SU-DHL-6 (cell line): ENCODE measurements around the gene KCNK13.
"Not testable (repeated sequence)": the region's sequence is repeated elsewhere in the genome, so short reads cannot be mapped to it uniquely, and the experiment has no call there.

ENCODE experiments used
- H2AFZ ChIP-seq: fragments of 200-600 bp; sonication (generic); 2 replicates; pipeline ENCODE4 v1.6.1; 2014; ENCODE audit warnings: low read depth, mild to moderate bottlenecking, moderate library complexity, mixed read lengths, antibody characterized with exemption, low read length; ENCODE audit not compliant: severe bottlenecking
- H3F3A ChIP-seq: fragments of 200-600 bp; shearing (Covaris generic); 2 replicates; pipeline ENCODE4 v1.6.0; 2016; ENCODE audit warnings: antibody characterized with exemption, mild to moderate bottlenecking; ENCODE audit not compliant: insufficient read depth
- H3K27ac ChIP-seq: fragments of 200-600 bp; sonication (generic); 2 replicates; pipeline ENCODE4 v1.5.1; 2016; ENCODE audit warnings: low read depth, mild to moderate bottlenecking, low read length, moderate library complexity, mixed read lengths
- H3K27me3 ChIP-seq: fragments of 200-600 bp; sonication (generic), shearing (Covaris generic); 2 replicates; pipeline ENCODE4 v1.6.0; 2014; ENCODE audit warnings: mild to moderate bottlenecking, low read length
- H3K36me3 ChIP-seq: fragments of 200-600 bp; sonication (generic); 2 replicates; pipeline ENCODE4 v1.6.1; 2014; ENCODE audit warnings: mild to moderate bottlenecking, low read length, mixed read lengths
- H3K4me2 ChIP-seq: fragments of 300-600, 200-600 bp; shearing (Covaris generic), sonication (generic); 2 replicates; pipeline ENCODE4 v1.6.0; 2014; ENCODE audit warnings: low read length, low read depth, mild to moderate bottlenecking; ENCODE audit not compliant: poor library complexity, severe bottlenecking
- H3K4me3 ChIP-seq: fragments of 200-600 bp; sonication (generic); 2 replicates; pipeline ENCODE4 v1.5.1; 2014; ENCODE audit warnings: antibody characterized with exemption, low read length, mild to moderate bottlenecking, mixed read lengths; ENCODE audit not compliant: insufficient read depth, poor library complexity, severe bottlenecking
- H3K79me2 ChIP-seq: fragments of 200-600 bp; sonication (generic); 2 replicates; pipeline ENCODE4 v1.6.1; 2014; ENCODE audit warnings: mild to moderate bottlenecking, low read length, moderate library complexity; ENCODE audit not compliant: insufficient read depth
- H3K9ac ChIP-seq: fragments of 200-600 bp; sonication (generic); 2 replicates; pipeline ENCODE4 v1.7.0; 2014; ENCODE audit warnings: mild to moderate bottlenecking, low read length
- H3K9me2 ChIP-seq: fragments of 200-600 bp; sonication (generic); replicated peaks from 2 replicates; pipeline ENCODE4 v1.6.1; 2014; ENCODE audit warnings: low read length; ENCODE audit not compliant: insufficient read depth
- H3K9me3 ChIP-seq: fragments of 200-600 bp; sonication (generic); 2 replicates; pipeline ENCODE4 v1.6.1; 2014; ENCODE audit warnings: low read length, mixed read lengths; ENCODE audit not compliant: insufficient read depth
- H4K20me1 ChIP-seq: fragments of 200-600 bp; sonication (generic); 2 replicates; pipeline ENCODE4 v1.6.1; 2014; ENCODE audit warnings: low read depth, mild to moderate bottlenecking, antibody characterized with exemption, low read length, moderate library complexity, mixed read lengths
- CTCF ChIP-seq: fragments of 200-600 bp; sonication (generic); IDR thresholded peaks from one replicate; pipeline ENCODE4 v1.5.1; 2017; ENCODE audit warnings: antibody characterized with exemption, mild to moderate bottlenecking, low read length, moderate library complexity; ENCODE audit not compliant: insufficient read depth, poor library complexity, severe bottlenecking
- EZH2phosphoT487 ChIP-seq: fragments of 200-600 bp; sonication (generic), shearing (Covaris generic); conservative IDR thresholded peaks from 2 replicates; pipeline ENCODE4 v1.6.1; 2018; ENCODE audit warnings: mild to moderate bottlenecking, antibody characterized with exemption, low read length, moderate library complexity, mixed read lengths

KCNK13 gene

DNA sequence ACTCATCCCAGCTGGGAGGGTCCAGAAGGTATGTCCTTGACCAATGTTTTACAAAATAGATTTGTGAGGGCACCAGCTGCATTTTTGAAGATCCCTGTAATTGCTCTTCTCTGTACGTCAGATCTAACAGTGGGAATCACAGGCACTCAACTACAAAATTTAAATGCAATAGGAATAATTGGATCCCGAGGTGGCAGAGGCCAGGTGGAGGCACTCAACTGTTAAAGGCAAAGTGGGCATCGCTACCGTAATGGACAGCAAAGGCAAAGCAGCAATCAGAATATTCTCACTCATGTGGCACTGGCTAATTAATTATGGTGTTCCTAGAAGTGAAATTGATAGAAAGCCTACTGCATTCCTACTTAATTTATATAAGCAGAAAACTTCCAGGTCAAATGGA is 166.7 kb downstream of the KCNK13 start:
- Histone ChIP-seq H3F3A (no peaks in the 10 kb centered on the region), H3K9me3 (no peaks in the 10 kb centered on the region), H3K36me3 (no peaks in the 10 kb centered on the region), H3K9ac (no peak overlapping the region), H4K20me1 (no peaks in the 10 kb centered on the region), H3K4me3 (no peak overlapping the region), H3K27me3 (no peaks in the 10 kb centered on the region), H3K4me2 (no peak overlapping the region), H3K27ac (no peak overlapping the region), H2AFZ (no peak overlapping the region), H3K9me2 (no peaks in the 10 kb centered on the region), H3K79me2 (no peaks in the 10 kb centered on the region)
- TF ChIP-seq CTCF, result no peak
- no peak for TF ChIP-seq EZH2phosphoT487

DNA sequence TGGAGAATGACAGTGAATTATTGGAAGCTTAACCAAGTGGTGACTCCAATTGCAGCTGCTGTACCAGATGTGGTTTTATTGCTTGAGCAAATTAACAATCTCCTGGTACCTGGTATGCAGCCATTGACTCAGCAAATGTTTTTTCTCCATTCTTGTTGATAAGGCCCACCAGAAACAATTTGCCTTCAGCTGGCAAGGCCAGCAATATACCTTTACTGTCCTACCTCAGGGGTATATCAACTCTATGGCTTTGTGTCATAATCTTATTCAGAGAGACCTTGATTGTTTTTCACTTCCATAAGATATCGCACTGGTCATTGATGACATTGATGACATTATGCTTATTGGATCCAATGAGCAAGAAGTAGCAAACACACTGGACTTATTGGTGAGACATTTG is 168.1 kb downstream of the KCNK13 start:
- not testable (repeated sequence) for H3K79me2 ChIP-seq, H3K27ac ChIP-seq, H3K27me3 ChIP-seq, H3F3A ChIP-seq, H4K20me1 ChIP-seq, H3K9ac ChIP-seq, H3K9me3 ChIP-seq, H3K4me3 ChIP-seq, H2AFZ ChIP-seq, H3K36me3 ChIP-seq, H3K9me2 ChIP-seq, H3K4me2 ChIP-seq
